ENCODE measurements around the gene OPN4. TPM values are rescaled to one million over a fixed set of nuclear protein-coding genes. Genes with fewer than 3 reads are reported as not detected.
A peak's percentile ranks its signal among the peaks of the same experiment; 100 is the strongest.

Gene OPN4
- total RNA-seq: not detected
- not detected for polyA plus RNA-seq (2013, experiment 1 of 2)
- not detected for polyA plus RNA-seq (2013, experiment 2 of 2)
- long read RNA-seq, experiment 1: 0 reads
- long read RNA-seq, experiment 2: 0 reads
- long read RNA-seq, experiment 3: 0 reads
- long read RNA-seq, experiment 4: 0 reads

DNA sequence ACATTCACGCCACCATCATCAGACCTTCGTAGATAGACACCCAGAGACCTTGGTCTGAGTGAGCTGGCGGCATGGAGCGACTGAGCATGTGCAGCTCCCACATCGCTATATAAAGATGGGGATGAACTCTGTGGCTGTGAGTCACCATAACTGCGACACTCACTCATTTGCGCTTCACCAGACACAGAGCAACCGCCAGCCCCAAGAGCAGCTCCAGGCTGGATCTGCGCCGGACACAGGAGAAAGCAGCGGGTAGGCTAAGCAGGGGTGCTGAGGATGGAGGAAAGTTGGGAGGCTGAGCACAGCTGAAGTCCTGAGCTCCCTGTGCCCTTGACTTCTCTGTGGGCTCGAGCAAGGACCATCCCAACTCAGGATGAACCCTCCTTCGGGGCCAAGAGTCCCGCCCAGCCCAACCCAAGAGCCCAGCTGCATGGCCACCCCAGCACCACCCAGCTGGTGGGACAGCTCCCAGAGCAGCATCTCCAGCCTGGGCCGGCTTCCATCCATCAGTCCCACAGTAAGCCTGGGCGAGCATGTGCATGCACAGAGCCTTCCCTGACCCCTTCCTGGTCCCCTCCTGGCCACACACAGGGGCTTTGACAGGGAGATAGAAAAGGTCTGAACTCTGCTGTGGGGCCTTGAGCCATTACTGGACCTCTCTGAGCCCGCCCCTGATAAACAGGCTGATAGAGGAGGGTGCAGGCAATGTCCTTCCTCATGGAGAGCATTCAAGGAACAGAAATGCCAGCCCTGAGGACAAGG is at the start of gene OPN4:
OPN4 (plus strand) TSS at position 137 of the 762 bp plus-strand sequence; CDS start at position 374, 237 bp downstream.
- Histone ChIP-seq H3K4me1 (ENCODE audit: control insufficient read depth, insufficient read depth, low read length) (no peaks in the 10 kb centered on the region), H3K9me3 (ENCODE audit: control insufficient read depth, low read length) (no peaks in the 10 kb centered on the region), H3K4me3 (ENCODE audit: low read length) (no peak within 1 kb of the TSS), H3K27me3 (ENCODE audit: control insufficient read depth, insufficient read depth, low read length, poor library complexity, severe bottlenecking) (no peaks in the 10 kb centered on the region), H3K36me3 (ENCODE audit: control insufficient read depth, insufficient read depth, low read length) (no peaks in the 10 kb centered on the region), H3K27ac (ENCODE audit: low read depth, low read length) (no peak within 1 kb of the TSS), H3K9ac (ENCODE audit: extremely low read depth, low read length, poor library complexity, severe bottlenecking) (no peak within 1 kb of the TSS)
- peak; percentile 36 for DNase-seq
- Mint-ChIP-seq H3K27me3 (ENCODE audit: insufficient read depth) (peaks cover 2% of the 10 kb centered on the region), H3K4me1 (peaks cover 8% of the 10 kb centered on the region), H3K27ac (no peak within 1 kb of the TSS), H3K36me3 (ENCODE audit: low read depth) (no peaks in the 10 kb centered on the region), H3K9me3 (no peaks in the 10 kb centered on the region), H3K4me3 (no peak within 1 kb of the TSS)
- WGBS, 2 experiments (ENCODE audit: insufficient coverage in 1 of 2, insufficient read length in 1 of 2): 93 to 96% methylated on average over 12 to 17 of the region's 17 CpGs
- no peak for TF ChIP-seq CTCF (conservative IDR thresholded peaks at IDR 0.05)

DNA sequence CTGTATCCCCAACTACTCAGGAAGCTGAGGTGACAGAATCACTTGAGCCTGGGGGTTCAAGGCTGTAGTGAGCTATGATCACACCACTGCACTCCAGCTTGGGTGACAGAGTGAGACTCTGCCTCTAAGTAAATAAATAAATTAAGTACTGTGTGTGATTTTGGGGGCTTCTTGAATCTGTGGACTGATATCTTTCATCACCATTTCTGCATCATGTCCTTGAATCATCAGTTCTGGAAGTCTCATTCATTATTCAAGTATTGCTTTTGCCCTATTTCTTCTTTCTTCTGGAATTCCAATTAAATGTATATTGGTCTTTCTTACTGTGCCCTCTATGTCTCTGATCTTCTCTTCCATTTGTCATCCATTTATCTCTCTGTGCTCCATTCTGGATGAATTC is 46.7 kb upstream of the OPN4 start:
- TF ChIP-seq CTCF (conservative IDR thresholded peaks at IDR 0.05): no peak
- no peak for DNase-seq
- Histone ChIP-seq H3K27me3 (ENCODE audit: control insufficient read depth, insufficient read depth, low read length, poor library complexity, severe bottlenecking) (no peaks in the 10 kb centered on the region), H3K9me3 (ENCODE audit: control insufficient read depth, low read length) (peaks cover 8% of the 10 kb centered on the region), H3K27ac (ENCODE audit: low read depth, low read length) (no peak overlapping the region), H3K36me3 (ENCODE audit: control insufficient read depth, insufficient read depth, low read length) (no peaks in the 10 kb centered on the region), H3K9ac (ENCODE audit: extremely low read depth, low read length, poor library complexity, severe bottlenecking) (no peak overlapping the region), H3K4me1 (ENCODE audit: control insufficient read depth, insufficient read depth, low read length) (no peaks in the 10 kb centered on the region), H3K4me3 (ENCODE audit: low read length) (no peak overlapping the region)
- Mint-ChIP-seq H3K27me3 (ENCODE audit: insufficient read depth) (no peaks in the 10 kb centered on the region), H3K4me3 (no peak overlapping the region), H3K36me3 (ENCODE audit: low read depth) (no peaks in the 10 kb centered on the region), H3K27ac (no peak overlapping the region), H3K9me3 (peaks cover 11% of the 10 kb centered on the region), H3K4me1 (no peaks in the 10 kb centered on the region)

GRCh38 chr10:86609920-86610319 is 44.4 kb upstream of the OPN4 start:
- Mint-ChIP-seq H3K4me1 (peaks cover 3% of the 10 kb centered on the region), H3K9me3 (peaks cover 10% of the 10 kb centered on the region), H3K27ac (no peak overlapping the region), H3K36me3 (ENCODE audit: low read depth) (no peaks in the 10 kb centered on the region), H3K4me3 (no peak overlapping the region), H3K27me3 (ENCODE audit: insufficient read depth) (no peaks in the 10 kb centered on the region)
- DNase-seq: no peak
- H3K9me3 ChIP-seq (ENCODE audit: control insufficient read depth, low read length): peaks cover 8% of the 10 kb centered on the region
- no peak overlapping the region for H3K27ac ChIP-seq (ENCODE audit: low read depth, low read length)
- H3K4me3 ChIP-seq (ENCODE audit: low read length): no peak overlapping the region
- no peaks in the 10 kb centered on the region for H3K4me1 ChIP-seq (ENCODE audit: control insufficient read depth, insufficient read depth, low read length)
- no peaks in the 10 kb centered on the region for H3K27me3 ChIP-seq (ENCODE audit: control insufficient read depth, insufficient read depth, low read length, poor library complexity, severe bottlenecking)
- no peak for TF ChIP-seq CTCF (conservative IDR thresholded peaks at IDR 0.05)
- H3K9ac ChIP-seq (ENCODE audit: extremely low read depth, low read length, poor library complexity, severe bottlenecking): no peak overlapping the region
- no peaks in the 10 kb centered on the region for H3K36me3 ChIP-seq (ENCODE audit: control insufficient read depth, insufficient read depth, low read length)
